Measurements from ENCODE around the gene TMUB2. TPM values are rescaled to one million over a fixed set of nuclear protein-coding genes. Genes with fewer than 3 reads are reported as not detected.

Gene TMUB2
- total and polyA plus RNA-seq, 2 of the 13 experiments (the other 11 are each of a cell fraction or from before 2014, with no cell fraction given), result 26.9 to 50.8 TPM

- TF ChIP-seq ZNF17 (CRISPR knock-in tag; IDR thresholded peaks at IDR 0.05) (no peak), BRCA1 (CRISPR knock-in tag; IDR thresholded peaks at IDR 0.05) (no peak), CTCF (CRISPR knock-in tag; IDR thresholded peaks at IDR 0.05) (peak; percentile 30; the same call in 1 of the 2 replicates), ZNF230 (CRISPR knock-in tag; IDR thresholded peaks at IDR 0.05) (no peak), ARNTL (CRISPR knock-in tag; IDR thresholded peaks at IDR 0.05) (no peak), ZKSCAN1 (IDR thresholded peaks at IDR 0.05; ENCODE audit: low read length) (no peak), ZMYM2 (CRISPR knock-in tag; IDR thresholded peaks at IDR 0.05) (no peak), SALL1 (CRISPR knock-in tag; IDR thresholded peaks at IDR 0.05) (0 out of 2 replicates have a peak, but pooled peaks have one; percentile 9), MED1 (CRISPR knock-in tag; IDR thresholded peaks at IDR 0.05) (no peak; the same call in 1 of the 2 replicates)
- TF ChIP-seq, protein P1, sequence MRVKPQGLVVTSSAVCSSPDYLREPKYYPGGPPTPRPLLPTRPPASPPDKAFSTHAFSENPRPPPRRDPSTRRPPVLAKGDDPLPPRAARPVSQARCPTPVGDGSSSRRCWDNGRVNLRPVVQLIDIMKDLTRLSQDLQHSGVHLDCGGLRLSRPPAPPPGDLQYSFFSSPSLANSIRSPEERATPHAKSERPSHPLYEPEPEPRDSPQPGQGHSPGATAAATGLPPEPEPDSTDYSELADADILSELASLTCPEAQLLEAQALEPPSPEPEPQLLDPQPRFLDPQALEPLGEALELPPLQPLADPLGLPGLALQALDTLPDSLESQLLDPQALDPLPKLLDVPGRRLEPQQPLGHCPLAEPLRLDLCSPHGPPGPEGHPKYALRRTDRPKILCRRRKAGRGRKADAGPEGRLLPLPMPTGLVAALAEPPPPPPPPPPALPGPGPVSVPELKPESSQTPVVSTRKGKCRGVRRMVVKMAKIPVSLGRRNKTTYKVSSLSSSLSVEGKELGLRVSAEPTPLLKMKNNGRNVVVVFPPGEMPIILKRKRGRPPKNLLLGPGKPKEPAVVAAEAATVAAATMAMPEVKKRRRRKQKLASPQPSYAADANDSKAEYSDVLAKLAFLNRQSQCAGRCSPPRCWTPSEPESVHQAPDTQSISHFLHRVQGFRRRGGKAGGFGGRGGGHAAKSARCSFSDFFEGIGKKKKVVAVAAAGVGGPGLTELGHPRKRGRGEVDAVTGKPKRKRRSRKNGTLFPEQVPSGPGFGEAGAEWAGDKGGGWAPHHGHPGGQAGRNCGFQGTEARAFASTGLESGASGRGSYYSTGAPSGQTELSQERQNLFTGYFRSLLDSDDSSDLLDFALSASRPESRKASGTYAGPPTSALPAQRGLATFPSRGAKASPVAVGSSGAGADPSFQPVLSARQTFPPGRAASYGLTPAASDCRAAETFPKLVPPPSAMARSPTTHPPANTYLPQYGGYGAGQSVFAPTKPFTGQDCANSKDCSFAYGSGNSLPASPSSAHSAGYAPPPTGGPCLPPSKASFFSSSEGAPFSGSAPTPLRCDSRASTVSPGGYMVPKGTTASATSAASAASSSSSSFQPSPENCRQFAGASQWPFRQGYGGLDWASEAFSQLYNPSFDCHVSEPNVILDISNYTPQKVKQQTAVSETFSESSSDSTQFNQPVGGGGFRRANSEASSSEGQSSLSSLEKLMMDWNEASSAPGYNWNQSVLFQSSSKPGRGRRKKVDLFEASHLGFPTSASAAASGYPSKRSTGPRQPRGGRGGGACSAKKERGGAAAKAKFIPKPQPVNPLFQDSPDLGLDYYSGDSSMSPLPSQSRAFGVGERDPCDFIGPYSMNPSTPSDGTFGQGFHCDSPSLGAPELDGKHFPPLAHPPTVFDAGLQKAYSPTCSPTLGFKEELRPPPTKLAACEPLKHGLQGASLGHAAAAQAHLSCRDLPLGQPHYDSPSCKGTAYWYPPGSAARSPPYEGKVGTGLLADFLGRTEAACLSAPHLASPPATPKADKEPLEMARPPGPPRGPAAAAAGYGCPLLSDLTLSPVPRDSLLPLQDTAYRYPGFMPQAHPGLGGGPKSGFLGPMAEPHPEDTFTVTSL (CRISPR knock-in tag; IDR thresholded peaks at IDR 0.05; ENCODE audit: borderline replicate concordance), result no peak
- TF ChIP-seq, protein P2, sequence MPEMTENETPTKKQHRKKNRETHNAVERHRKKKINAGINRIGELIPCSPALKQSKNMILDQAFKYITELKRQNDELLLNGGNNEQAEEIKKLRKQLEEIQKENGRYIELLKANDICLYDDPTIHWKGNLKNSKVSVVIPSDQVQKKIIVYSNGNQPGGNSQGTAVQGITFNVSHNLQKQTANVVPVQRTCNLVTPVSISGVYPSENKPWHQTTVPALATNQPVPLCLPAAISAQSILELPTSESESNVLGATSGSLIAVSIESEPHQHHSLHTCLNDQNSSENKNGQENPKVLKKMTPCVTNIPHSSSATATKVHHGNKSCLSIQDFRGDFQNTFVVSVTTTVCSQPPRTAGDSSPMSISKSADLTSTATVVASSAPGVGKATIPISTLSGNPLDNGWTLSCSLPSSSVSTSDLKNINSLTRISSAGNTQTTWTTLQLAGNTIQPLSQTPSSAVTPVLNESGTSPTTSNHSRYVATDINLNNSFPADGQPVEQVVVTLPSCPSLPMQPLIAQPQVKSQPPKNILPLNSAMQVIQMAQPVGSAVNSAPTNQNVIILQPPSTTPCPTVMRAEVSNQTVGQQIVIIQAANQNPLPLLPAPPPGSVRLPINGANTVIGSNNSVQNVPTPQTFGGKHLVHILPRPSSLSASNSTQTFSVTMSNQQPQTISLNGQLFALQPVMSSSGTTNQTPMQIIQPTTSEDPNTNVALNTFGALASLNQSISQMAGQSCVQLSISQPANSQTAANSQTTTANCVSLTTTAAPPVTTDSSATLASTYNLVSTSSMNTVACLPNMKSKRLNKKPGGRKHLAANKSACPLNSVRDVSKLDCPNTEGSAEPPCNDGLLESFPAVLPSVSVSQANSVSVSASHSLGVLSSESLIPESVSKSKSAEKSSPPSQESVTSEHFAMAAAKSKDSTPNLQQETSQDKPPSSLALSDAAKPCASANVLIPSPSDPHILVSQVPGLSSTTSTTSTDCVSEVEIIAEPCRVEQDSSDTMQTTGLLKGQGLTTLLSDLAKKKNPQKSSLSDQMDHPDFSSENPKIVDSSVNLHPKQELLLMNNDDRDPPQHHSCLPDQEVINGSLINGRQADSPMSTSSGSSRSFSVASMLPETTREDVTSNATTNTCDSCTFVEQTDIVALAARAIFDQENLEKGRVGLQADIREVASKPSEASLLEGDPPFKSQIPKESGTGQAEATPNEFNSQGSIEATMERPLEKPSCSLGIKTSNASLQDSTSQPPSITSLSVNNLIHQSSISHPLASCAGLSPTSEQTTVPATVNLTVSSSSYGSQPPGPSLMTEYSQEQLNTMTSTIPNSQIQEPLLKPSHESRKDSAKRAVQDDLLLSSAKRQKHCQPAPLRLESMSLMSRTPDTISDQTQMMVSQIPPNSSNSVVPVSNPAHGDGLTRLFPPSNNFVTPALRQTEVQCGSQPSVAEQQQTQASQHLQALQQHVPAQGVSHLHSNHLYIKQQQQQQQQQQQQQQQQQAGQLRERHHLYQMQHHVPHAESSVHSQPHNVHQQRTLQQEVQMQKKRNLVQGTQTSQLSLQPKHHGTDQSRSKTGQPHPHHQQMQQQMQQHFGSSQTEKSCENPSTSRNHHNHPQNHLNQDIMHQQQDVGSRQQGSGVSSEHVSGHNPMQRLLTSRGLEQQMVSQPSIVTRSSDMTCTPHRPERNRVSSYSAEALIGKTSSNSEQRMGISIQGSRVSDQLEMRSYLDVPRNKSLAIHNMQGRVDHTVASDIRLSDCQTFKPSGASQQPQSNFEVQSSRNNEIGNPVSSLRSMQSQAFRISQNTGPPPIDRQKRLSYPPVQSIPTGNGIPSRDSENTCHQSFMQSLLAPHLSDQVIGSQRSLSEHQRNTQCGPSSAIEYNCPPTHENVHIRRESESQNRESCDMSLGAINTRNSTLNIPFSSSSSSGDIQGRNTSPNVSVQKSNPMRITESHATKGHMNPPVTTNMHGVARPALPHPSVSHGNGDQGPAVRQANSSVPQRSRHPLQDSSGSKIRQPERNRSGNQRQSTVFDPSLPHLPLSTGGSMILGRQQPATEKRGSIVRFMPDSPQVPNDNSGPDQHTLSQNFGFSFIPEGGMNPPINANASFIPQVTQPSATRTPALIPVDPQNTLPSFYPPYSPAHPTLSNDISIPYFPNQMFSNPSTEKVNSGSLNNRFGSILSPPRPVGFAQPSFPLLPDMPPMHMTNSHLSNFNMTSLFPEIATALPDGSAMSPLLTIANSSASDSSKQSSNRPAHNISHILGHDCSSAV (CRISPR knock-in tag; IDR thresholded peaks at IDR 0.05; ENCODE audit: borderline replicate concordance), result no peak
- TF ChIP-seq, protein P3, sequence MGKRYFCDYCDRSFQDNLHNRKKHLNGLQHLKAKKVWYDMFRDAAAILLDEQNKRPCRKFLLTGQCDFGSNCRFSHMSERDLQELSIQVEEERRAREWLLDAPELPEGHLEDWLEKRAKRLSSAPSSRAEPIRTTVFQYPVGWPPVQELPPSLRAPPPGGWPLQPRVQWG (CRISPR knock-in tag; IDR thresholded peaks at IDR 0.05; ENCODE audit: borderline replicate concordance, low read depth), result no peak
- TF ChIP-seq, protein P4, sequence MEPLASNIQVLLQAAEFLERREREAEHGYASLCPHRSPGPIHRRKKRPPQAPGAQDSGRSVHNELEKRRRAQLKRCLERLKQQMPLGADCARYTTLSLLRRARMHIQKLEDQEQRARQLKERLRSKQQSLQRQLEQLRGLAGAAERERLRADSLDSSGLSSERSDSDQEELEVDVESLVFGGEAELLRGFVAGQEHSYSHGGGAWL (CRISPR knock-in tag; IDR thresholded peaks at IDR 0.05), result peak; percentile 43; the same call in 1 of the 2 replicates
These were observed 32.4 kb downstream of the TMUB2 start (continued) for GRCh38 chr17:44219108-44219615.

Measured in HepG2 (cell line).